ENCODE measurements around the gene HCFC1.

Gene HCFC1

GRCh38 chrX:153908219-153908860 lies 63.3 kb downstream of the HCFC1 start:
- no peak overlapping the region for H3K4me3 ChIP-seq (replicated peaks; ENCODE audit: low read depth, low read length)
- DNase-seq (ENCODE audit: low read depth): no peak
- no peak for TF ChIP-seq CTCF (IDR thresholded peaks at IDR 0.05; ENCODE audit: low read length, missing control alignments)

- no peak for DNase-seq (ENCODE audit: low read depth)
- TF ChIP-seq CTCF (IDR thresholded peaks at IDR 0.05; ENCODE audit: low read length, missing control alignments): no peak
- no peak overlapping the region for H3K4me3 ChIP-seq (replicated peaks; ENCODE audit: low read depth, low read length)
Observed at GRCh38 chrX:153907456-153907855, 64.2 kb downstream of the HCFC1 start.

DNA sequence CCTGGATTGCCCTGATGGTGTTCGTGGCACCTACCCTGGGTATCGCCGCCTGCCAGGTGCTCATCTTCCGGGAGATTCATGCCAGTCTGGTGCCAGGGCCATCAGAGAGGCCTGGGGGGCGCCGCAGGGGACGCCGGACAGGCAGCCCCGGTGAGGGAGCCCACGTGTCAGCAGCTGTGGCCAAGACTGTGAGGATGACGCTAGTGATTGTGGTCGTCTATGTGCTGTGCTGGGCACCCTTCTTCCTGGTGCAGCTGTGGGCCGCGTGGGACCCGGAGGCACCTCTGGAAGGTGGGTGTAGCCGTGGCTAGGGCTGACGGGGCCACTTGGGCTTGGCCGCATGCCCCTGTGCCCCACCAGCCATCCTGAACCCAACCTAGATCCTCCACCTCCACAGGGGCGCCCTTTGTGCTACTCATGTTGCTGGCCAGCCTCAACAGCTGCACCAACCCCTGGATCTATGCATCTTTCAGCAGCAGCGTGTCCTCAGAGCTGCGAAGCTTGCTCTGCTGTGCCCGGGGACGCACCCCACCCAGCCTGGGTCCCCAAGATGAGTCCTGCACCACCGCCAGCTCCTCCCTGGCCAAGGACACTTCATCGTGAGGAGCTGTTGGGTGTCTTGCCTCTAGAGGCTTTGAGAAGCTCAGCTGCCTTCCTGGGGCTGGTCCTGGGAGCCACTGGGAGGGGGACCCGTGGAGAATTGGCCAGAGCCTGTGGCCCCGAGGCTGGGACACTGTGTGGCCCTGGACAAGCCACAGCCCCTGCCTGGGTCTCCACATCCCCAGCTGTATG lies 65.3 kb downstream of the HCFC1 start:
- no peak for DNase-seq (ENCODE audit: low read depth)
- TF ChIP-seq CTCF (IDR thresholded peaks at IDR 0.05; ENCODE audit: low read length, missing control alignments): no peak
- H3K4me3 ChIP-seq (replicated peaks; ENCODE audit: low read depth, low read length): no peak overlapping the region

GRCh38 chrX:153905481-153906095 lies 66.0 kb downstream of the HCFC1 start:
- TF ChIP-seq CTCF (IDR thresholded peaks at IDR 0.05; ENCODE audit: low read length, missing control alignments): no peak
- no peak overlapping the region for H3K4me3 ChIP-seq (replicated peaks; ENCODE audit: low read depth, low read length)
- DNase-seq (ENCODE audit: low read depth): no peak

DNA sequence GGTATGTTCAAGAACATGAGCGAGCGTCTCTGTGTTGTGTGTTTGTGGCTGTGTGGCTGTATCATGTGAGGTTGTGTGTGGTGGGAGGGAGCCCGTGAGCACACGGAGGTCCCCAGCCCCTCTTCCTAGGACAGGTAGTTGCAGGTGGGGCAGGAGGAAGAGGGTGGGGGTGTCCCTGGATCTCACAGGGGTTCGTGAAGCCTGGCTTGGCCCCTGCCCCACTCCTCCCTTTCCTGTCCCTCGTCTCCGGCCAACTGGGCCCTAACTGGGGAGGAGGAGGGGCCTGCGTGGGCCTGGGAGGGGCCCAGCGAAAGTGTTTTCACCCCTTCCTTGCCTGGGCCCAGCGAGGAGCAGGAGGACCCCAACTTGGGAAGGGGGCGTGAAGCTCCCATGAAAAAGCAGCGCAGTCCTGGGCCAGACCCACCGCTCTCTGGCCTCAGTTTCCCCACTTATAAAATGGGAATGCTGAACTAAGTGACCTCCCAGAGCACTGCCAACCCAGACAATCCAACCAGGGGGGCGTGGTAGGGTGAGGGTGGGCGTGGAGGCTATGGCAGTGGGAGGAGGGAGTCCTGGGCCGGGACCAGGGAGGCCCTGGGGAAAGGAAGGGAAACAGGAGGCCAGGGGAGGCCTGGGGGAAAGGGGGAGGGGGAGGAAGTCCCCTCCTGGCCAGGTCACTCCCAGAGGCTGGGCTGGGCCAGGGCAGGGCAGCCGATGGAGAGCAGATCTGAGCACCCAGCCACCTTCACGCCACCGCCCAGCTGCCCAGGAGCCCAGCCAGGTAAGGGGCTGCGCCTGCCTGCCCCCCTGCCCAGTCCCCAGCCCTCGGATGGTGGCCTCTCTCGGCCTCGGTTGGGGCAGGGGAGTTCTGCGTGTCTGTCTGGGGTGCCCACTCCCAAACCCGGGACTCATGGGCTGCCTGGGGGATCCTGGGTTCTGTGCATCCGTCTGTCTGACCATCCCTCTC lies 67.3 kb downstream of the HCFC1 start, which contains the start of gene AVPR2:
Gene AVPR2 (plus strand): TSS at position 683 of the 967 bp plus-strand sequence. CDS start 473 bp downstream, outside the sequence.
- no peak within 1 kb of the TSS for H3K4me3 ChIP-seq (replicated peaks; ENCODE audit: low read depth, low read length)
- DNase-seq (ENCODE audit: low read depth): no peak
- no peak for TF ChIP-seq CTCF (IDR thresholded peaks at IDR 0.05; ENCODE audit: low read length, missing control alignments)

DNA sequence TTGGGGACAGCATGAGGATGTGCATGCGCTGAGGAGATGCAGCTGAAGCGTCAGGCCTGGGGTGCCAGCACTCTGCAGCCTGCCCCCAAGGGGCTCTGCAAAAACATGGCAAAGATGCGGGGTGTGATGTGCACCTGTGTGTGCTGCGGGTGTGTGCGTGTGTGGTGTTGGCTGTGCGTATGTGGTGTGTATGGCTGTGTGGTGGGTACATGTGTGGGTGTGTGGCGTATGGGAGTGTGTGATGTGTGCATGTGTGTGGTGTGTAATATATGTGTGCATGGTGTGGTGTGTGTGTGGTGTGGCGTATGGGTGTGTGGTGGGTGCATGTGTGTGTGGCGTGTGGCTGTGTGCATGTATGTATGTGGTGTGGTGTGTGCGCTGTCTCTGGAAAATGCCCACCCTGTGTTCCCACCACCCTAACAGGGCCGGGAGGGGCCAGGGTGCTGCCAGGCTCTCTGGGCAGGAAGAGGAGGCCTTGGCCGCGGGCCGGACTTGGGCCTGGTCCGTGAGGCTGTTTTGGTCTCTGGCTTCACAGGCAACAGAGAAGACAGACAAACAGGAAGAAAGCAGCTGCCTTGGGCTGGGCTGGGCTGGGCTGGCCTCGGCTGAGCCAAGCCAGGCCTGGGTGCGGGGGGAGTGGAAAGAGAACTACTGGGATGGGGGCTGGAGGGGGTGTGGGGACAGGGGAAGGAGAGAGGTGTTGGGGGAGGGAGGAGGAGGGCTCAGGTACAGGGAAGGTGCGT lies 68.2 kb downstream of the HCFC1 start:
- no peak for DNase-seq (ENCODE audit: low read depth)

More for the DNA sequence above, 68.2 kb downstream of the HCFC1 start:
- no peak overlapping the region for H3K4me3 ChIP-seq (replicated peaks; ENCODE audit: low read depth, low read length)
- TF ChIP-seq CTCF (IDR thresholded peaks at IDR 0.05; ENCODE audit: low read length, missing control alignments): no peak

Data from fibroblast of pulmonary artery (primary cell).